GM12878 (cell line): ENCODE results near the gene HOXC5. TPM values are rescaled to one million over a fixed set of nuclear protein-coding genes. Genes with fewer than 3 reads are reported as not detected.

Experiments
- ASH2L ChIP-seq: fragments of 300-600, 200-600 bp; sonication (generic); IDR thresholded peaks from 2 replicates; pipeline ENCODE4 v1.6.1; 2017; ENCODE audit warnings: low read depth, mild to moderate bottlenecking, borderline replicate concordance
- CREM ChIP-seq: IDR thresholded peaks from 2 replicates; pipeline ENCODE4 v1.6.1; 2014; ENCODE audit warnings: antibody characterized with exemption, low read depth
- GATAD2B ChIP-seq: fragments of 450-650 bp; conservative IDR thresholded peaks from 2 replicates; pipeline ENCODE4 v1.6.1; 2017; ENCODE audit warnings: low read depth, mild to moderate bottlenecking, moderate library complexity
- JUND ChIP-seq: IDR thresholded peaks from 2 replicates; pipeline ENCODE4 v1.6.1; 2012; ENCODE audit warnings: low read depth, mild to moderate bottlenecking, low read length, improper control_type of control experiment, moderate library complexity
- MTA2 ChIP-seq: fragments of 450-650 bp; IDR thresholded peaks from 2 replicates; pipeline ENCODE4 v1.6.1; 2016; ENCODE audit warnings: low read depth, mild to moderate bottlenecking, moderate library complexity
- MYC ChIP-seq: IDR thresholded peaks from 2 replicates; pipeline ENCODE4 v1.6.1; 2011; ENCODE audit warnings: mild to moderate bottlenecking, low read length, moderate library complexity, inconsistent platforms; ENCODE audit not compliant: insufficient read depth, insufficient replicate concordance, insufficient read length, severe bottlenecking
- NFIC ChIP-seq: IDR thresholded peaks from 2 replicates; pipeline ENCODE4 v1.6.1; 2012; ENCODE audit warnings: low read depth, mild to moderate bottlenecking, inconsistent platforms, low read length, moderate library complexity
- NFYB ChIP-seq: IDR thresholded peaks from 2 replicates; pipeline ENCODE4 v1.6.1; 2011; ENCODE audit warnings: low read depth, mild to moderate bottlenecking, low read length, improper control_type of control experiment, moderate library complexity; ENCODE audit not compliant: insufficient read depth
- PAX5 ChIP-seq: IDR thresholded peaks from 2 replicates; pipeline ENCODE4 v1.6.1; 2011; ENCODE audit warnings: low read depth, low read length, borderline replicate concordance
- PAX8 ChIP-seq: fragments of 450-650 bp; IDR thresholded peaks from 2 replicates; pipeline ENCODE4 v1.6.1; 2017; ENCODE audit warnings: mild to moderate bottlenecking, moderate library complexity
- RBBP5 ChIP-seq: fragments of 200-600 bp; sonication (generic); conservative IDR thresholded peaks from 2 replicates; pipeline ENCODE4 v1.6.1; 2016
- RFX5 ChIP-seq: IDR thresholded peaks from 2 replicates; pipeline ENCODE4 v1.6.1; 2011; ENCODE audit warnings: low read depth, low read length, improper control_type of control experiment
- SPI1 ChIP-seq: IDR thresholded peaks from 2 replicates; pipeline ENCODE4 v1.6.1; 2011; ENCODE audit warnings: low read depth, mild to moderate bottlenecking, low read length, moderate library complexity, borderline replicate concordance; ENCODE audit not compliant: insufficient read depth
- SREBF1 ChIP-seq: IDR thresholded peaks from 2 replicates; pipeline ENCODE4 v1.6.1; 2012; ENCODE audit warnings: mild to moderate bottlenecking, low read length
- ZZZ3 ChIP-seq: IDR thresholded peaks from 2 replicates; pipeline ENCODE4 v1.6.1; 2011; ENCODE audit warnings: low read depth; ENCODE audit not compliant: control insufficient read depth, insufficient read length
- polyA plus RNA-seq, 11 experiments: library from polyadenylated mRNA; depleted of rRNA in 4 of 11; unstranded in 6 of 11; stranded (reverse) in 5 of 11; fragments of >200 nt; fragmentation: Nextera tagmentation in 4 of 11; fragmentation: Illumina TruSeq in 1 of 11; extraction: Ambion mirVana in 4 of 11; extraction: Trizol in 1 of 11; gene quantifications; 1 replicate in 1 of 11; 2 replicates in 10 of 11; pipeline versions ENCODE4 v1.2.1 to v1.2.3, GENCODE V29; 2011 to 2016; ENCODE audit warnings: inconsistent platforms in 2 of 11, missing spikeins in 2 of 11, low read depth in 1 of 11
- total RNA-seq, 4 experiments: library from RNA; depleted of rRNA in 3 of 4; stranded (reverse); fragments of >200 nt in 3 of 4; fragmentation: Illumina TruSeq in 1 of 4; extraction: Trizol in 1 of 4; gene quantifications; 2 replicates each; pipeline versions ENCODE4 v1.2.1 to v1.2.3, GENCODE V29; 2013 to 2021
- TF ChIP-seq, protein P1 (sequence below): fragments of 450-650 bp; IDR thresholded peaks from 2 replicates; pipeline ENCODE4 v1.6.1; 2016; ENCODE audit warnings: mild to moderate bottlenecking
- TF ChIP-seq, protein P2 (sequence below): fragments of 450-650 bp; formaldehyde crosslinking; IDR thresholded peaks from 2 replicates; pipeline ENCODE4 v1.4.0; 2022; ENCODE audit warnings: mild to moderate bottlenecking, moderate library complexity
- TF ChIP-seq, protein P3 (sequence below): fragments of 450-650 bp; IDR thresholded peaks from 2 replicates; pipeline ENCODE4 v1.6.1; 2014; ENCODE audit warnings: mild to moderate bottlenecking
- TF ChIP-seq, protein P4 (sequence below): IDR thresholded peaks from 2 replicates; pipeline ENCODE4 v1.6.1; 2011; ENCODE audit warnings: low read depth, low read length, improper control_type of control experiment, borderline replicate concordance
- TF ChIP-seq, protein P5 (sequence below): fragments of 450-650 bp; formaldehyde crosslinking; IDR thresholded peaks from 2 replicates; pipeline ENCODE4 v1.5.0; 2022; ENCODE audit warnings: mild to moderate bottlenecking, missing genetic modification characterization

The HOXC5 gene
- total and polyA plus RNA-seq, 10 of the 15 experiments (the other 5 are each of a cell fraction or from before 2014, with no cell fraction given), result 0.11 TPM; not detected in 9

DNA sequence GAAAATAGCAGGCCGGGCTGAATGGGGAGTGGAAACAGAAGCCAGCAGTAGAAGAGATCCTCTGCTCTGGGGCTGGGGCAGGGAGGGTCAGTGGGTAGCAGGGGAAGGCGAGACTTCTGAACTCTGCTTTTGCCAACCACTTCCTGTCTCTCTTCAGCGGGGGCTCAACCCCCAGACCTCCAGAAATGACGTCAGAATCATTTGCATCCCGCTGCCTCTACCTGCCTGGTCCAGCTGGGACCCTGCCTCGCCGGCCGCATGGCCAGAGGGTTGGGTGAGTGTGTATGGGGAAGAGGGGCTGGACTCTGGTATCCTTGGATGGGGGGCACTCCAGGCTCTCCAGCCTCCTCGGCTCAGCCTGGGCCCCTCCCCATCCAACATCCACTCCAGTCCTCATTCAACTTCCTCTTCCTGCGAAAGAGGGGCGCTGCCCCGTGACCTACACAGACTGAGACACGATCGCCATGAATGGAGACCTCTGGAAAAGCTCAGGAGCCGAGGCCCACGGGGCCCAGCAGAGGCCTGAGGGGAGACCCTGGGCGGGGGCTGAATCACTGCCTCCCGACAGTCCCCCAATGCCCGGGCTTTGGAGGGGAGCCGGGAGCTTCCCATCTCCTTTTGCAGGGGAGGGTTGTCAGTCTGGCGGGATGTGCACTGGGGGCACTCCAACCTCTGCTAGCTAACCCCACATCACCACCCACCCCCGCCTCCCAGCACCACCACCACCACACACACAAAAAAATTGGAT, 20.3 kb downstream of the HOXC5 start (continued):
- TF ChIP-seq RBBP5, result no peak
- TF ChIP-seq, protein P1, sequence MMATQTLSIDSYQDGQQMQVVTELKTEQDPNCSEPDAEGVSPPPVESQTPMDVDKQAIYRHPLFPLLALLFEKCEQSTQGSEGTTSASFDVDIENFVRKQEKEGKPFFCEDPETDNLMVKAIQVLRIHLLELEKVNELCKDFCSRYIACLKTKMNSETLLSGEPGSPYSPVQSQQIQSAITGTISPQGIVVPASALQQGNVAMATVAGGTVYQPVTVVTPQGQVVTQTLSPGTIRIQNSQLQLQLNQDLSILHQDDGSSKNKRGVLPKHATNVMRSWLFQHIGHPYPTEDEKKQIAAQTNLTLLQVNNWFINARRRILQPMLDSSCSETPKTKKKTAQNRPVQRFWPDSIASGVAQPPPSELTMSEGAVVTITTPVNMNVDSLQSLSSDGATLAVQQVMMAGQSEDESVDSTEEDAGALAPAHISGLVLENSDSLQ, result no peak
- TF ChIP-seq, protein P2, sequence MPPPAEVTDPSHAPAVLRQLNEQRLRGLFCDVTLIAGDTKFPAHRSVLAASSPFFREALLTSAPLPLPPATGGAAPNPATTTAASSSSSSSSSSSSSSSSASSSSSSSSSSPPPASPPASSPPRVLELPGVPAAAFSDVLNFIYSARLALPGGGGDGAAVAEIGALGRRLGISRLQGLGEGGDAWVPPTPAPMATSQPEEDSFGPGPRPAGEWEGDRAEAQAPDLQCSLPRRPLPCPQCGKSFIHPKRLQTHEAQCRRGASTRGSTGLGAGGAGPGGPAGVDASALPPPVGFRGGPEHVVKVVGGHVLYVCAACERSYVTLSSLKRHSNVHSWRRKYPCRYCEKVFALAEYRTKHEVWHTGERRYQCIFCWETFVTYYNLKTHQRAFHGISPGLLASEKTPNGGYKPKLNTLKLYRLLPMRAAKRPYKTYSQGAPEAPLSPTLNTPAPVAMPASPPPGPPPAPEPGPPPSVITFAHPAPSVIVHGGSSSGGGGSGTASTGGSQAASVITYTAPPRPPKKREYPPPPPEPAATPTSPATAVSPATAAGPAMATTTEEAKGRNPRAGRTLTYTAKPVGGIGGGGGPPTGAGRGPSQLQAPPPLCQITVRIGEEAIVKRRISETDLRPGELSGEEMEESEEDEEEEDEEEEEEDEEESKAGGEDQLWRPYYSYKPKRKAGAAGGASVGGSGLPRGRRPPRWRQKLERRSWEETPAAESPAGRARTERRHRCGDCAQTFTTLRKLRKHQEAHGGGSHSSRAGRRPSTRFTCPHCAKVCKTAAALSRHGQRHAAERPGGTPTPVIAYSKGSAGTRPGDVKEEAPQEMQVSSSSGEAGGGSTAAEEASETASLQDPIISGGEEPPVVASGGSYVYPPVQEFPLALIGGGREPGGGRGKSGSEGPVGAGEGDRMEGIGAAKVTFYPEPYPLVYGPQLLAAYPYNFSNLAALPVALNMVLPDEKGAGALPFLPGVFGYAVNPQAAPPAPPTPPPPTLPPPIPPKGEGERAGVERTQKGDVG (CRISPR knock-in tag), result 0 out of 2 replicates have a peak, but pooled peaks have one; percentile 51
- no peak for TF ChIP-seq NFYB
- TF ChIP-seq ZZZ3, result no peak
- TF ChIP-seq PAX5, result peak; percentile 6; the same call in 1 of the 2 replicates
- peak; percentile 92 for TF ChIP-seq GATAD2B
- TF ChIP-seq SREBF1, result no peak
- TF ChIP-seq, protein P3, sequence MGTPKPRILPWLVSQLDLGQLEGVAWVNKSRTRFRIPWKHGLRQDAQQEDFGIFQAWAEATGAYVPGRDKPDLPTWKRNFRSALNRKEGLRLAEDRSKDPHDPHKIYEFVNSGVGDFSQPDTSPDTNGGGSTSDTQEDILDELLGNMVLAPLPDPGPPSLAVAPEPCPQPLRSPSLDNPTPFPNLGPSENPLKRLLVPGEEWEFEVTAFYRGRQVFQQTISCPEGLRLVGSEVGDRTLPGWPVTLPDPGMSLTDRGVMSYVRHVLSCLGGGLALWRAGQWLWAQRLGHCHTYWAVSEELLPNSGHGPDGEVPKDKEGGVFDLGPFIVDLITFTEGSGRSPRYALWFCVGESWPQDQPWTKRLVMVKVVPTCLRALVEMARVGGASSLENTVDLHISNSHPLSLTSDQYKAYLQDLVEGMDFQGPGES, result no peak
- no peak for TF ChIP-seq NFIC
- TF ChIP-seq RFX5, result 0 out of 2 replicates have a peak, but pooled peaks have one; percentile 25
- TF ChIP-seq, protein P4, sequence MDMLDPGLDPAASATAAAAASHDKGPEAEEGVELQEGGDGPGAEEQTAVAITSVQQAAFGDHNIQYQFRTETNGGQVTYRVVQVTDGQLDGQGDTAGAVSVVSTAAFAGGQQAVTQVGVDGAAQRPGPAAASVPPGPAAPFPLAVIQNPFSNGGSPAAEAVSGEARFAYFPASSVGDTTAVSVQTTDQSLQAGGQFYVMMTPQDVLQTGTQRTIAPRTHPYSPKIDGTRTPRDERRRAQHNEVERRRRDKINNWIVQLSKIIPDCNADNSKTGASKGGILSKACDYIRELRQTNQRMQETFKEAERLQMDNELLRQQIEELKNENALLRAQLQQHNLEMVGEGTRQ, result no peak
- peak; percentile 59 for TF ChIP-seq JUND
- peak; percentile 59; the same call in 1 of the 2 replicates for TF ChIP-seq CREM
- TF ChIP-seq, protein P5, sequence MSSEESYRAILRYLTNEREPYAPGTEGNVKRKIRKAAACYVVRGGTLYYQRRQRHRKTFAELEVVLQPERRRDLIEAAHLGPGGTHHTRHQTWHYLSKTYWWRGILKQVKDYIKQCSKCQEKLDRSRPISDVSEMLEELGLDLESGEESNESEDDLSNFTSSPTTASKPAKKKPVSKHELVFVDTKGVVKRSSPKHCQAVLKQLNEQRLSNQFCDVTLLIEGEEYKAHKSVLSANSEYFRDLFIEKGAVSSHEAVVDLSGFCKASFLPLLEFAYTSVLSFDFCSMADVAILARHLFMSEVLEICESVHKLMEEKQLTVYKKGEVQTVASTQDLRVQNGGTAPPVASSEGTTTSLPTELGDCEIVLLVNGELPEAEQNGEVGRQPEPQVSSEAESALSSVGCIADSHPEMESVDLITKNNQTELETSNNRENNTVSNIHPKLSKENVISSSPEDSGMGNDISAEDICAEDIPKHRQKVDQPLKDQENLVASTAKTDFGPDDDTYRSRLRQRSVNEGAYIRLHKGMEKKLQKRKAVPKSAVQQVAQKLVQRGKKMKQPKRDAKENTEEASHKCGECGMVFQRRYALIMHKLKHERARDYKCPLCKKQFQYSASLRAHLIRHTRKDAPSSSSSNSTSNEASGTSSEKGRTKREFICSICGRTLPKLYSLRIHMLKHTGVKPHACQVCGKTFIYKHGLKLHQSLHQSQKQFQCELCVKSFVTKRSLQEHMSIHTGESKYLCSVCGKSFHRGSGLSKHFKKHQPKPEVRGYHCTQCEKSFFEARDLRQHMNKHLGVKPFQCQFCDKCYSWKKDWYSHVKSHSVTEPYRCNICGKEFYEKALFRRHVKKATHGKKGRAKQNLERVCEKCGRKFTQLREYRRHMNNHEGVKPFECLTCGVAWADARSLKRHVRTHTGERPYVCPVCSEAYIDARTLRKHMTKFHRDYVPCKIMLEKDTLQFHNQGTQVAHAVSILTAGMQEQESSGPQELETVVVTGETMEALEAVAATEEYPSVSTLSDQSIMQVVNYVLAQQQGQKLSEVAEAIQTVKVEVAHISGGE (CRISPR knock-in tag), result no peak
- TF ChIP-seq PAX8, result no peak
- TF ChIP-seq MYC, result no peak
- peak; percentile 63; the same call in 1 of the 2 replicates for TF ChIP-seq SPI1
- TF ChIP-seq ASH2L, result no peak
- peak; percentile 52 for TF ChIP-seq MTA2
